KMS-11 (cell line): ENCODE measurements around the gene FAM181A.

Experiments
- H2AFZ ChIP-seq: fragments of 200-600 bp; sonication (generic); 2 replicates; pipeline ENCODE4 v1.6.1; 2016; ENCODE audit warnings: antibody characterized with exemption, mixed run types, low read depth
- H3K27ac ChIP-seq: fragments of 200-600 bp; sonication (generic); 2 replicates; pipeline ENCODE4 v1.6.1; 2016; ENCODE audit warnings: mild to moderate bottlenecking, mixed run types
- H3K27me3 ChIP-seq: fragments of 200-600 bp; sonication (generic); 2 replicates; pipeline ENCODE4 v1.6.1; 2017; ENCODE audit warnings: mild to moderate bottlenecking, low read depth, mixed run types, moderate library complexity; ENCODE audit not compliant: insufficient read depth
- H3K36me3 ChIP-seq: fragments of 200-600 bp; sonication (generic); 2 replicates; pipeline ENCODE4 v1.6.1; 2017; ENCODE audit warnings: mild to moderate bottlenecking, mixed run types; ENCODE audit not compliant: insufficient read depth
- H3K4me1 ChIP-seq: fragments of 200-600 bp; sonication (generic); 2 replicates; pipeline ENCODE4 v1.6.1; 2016; ENCODE audit warnings: mild to moderate bottlenecking, low read depth, mixed run types; ENCODE audit not compliant: poor library complexity, severe bottlenecking
- H3K4me2 ChIP-seq: fragments of 200-600 bp; sonication (generic); 2 replicates; pipeline ENCODE4 v1.7.0; 2016; ENCODE audit warnings: mild to moderate bottlenecking, mixed run types
- H3K4me3 ChIP-seq: fragments of 200-600 bp; sonication (generic); IDR thresholded peaks from 2 replicates; pipeline ENCODE4 v1.6.1; 2017; ENCODE audit warnings: low read depth, low read length, mixed read lengths; ENCODE audit not compliant: insufficient read depth
- H3K79me2 ChIP-seq: fragments of 200-600 bp; sonication (generic); 2 replicates; pipeline ENCODE4 v1.6.1; 2016; ENCODE audit warnings: low read depth, mixed run types; ENCODE audit not compliant: insufficient read depth
- H3K9ac ChIP-seq: fragments of 200-600 bp; sonication (generic); 2 replicates; pipeline ENCODE4 v1.6.1; 2016; ENCODE audit warnings: mild to moderate bottlenecking, mixed run types
- H4K20me1 ChIP-seq: fragments of 200-600 bp; sonication (generic); 2 replicates; pipeline ENCODE4 v1.6.1; 2016; ENCODE audit warnings: mild to moderate bottlenecking, mixed run types; ENCODE audit not compliant: insufficient read depth
- CTCF ChIP-seq: fragments of 200-600 bp; sonication (generic); conservative IDR thresholded peaks from 2 replicates; pipeline ENCODE4 v1.6.1; 2017; ENCODE audit warnings: low read depth, mild to moderate bottlenecking, antibody characterized with exemption, low read length, moderate library complexity, mixed read lengths

The FAM181A gene

GRCh38 chr14:93961620-93962019 is 34.5 kb downstream of the FAM181A start:
- no peak overlapping the region for H3K4me3 ChIP-seq
- no peak for TF ChIP-seq CTCF
- peaks cover 91% of the 10 kb centered on the region for H3K4me1 ChIP-seq
- peak overlapping the region; percentile 21; the same call in 1 of the 2 replicates for H3K4me2 ChIP-seq
- H3K27me3 ChIP-seq = no peaks in the 10 kb centered on the region
- H2AFZ ChIP-seq = no peak overlapping the region
- no peaks in the 10 kb centered on the region for H4K20me1 ChIP-seq
- no peak overlapping the region; the same call in 1 of the 2 replicates for H3K27ac ChIP-seq
- H3K9ac ChIP-seq = no peak overlapping the region
- no peaks in the 10 kb centered on the region for H3K36me3 ChIP-seq
- no peaks in the 10 kb centered on the region for H3K79me2 ChIP-seq

GRCh38 chr14:93962701-93963601 is 35.8 kb downstream of the FAM181A start:
- H3K4me2 ChIP-seq = peak overlapping the region; percentile 89
- peak overlapping the region; percentile 39; the same call in 1 of the 2 replicates for H3K9ac ChIP-seq
- H3K36me3 ChIP-seq = no peaks in the 10 kb centered on the region
- no peak for TF ChIP-seq CTCF
- H4K20me1 ChIP-seq = no peaks in the 10 kb centered on the region
- H3K27ac ChIP-seq = peak overlapping the region; percentile 90
- no peak overlapping the region for H3K4me3 ChIP-seq
- H3K4me1 ChIP-seq = peaks cover 91% of the 10 kb centered on the region
- H3K27me3 ChIP-seq = no peaks in the 10 kb centered on the region
- H2AFZ ChIP-seq = peak overlapping the region; percentile 30; the same call in 1 of the 2 replicates
- no peaks in the 10 kb centered on the region for H3K79me2 ChIP-seq

- Histone ChIP-seq H3K9ac (peak overlapping the region; percentile 39; the same call in 1 of the 2 replicates), H3K4me1 (peaks cover 90% of the 10 kb centered on the region), H3K4me3 (no peak overlapping the region), H3K4me2 (peak overlapping the region; percentile 89), H3K27ac (peak overlapping the region; percentile 90), H3K27me3 (no peaks in the 10 kb centered on the region), H3K36me3 (no peaks in the 10 kb centered on the region), H2AFZ (no peak overlapping the region), H3K79me2 (no peaks in the 10 kb centered on the region), H4K20me1 (no peaks in the 10 kb centered on the region)
- no peak for TF ChIP-seq CTCF
Observed at GRCh38 chr14:93963692-93964091, 36.5 kb downstream of the FAM181A start.

- Histone ChIP-seq H3K27me3 (no peaks in the 10 kb centered on the region), H3K79me2 (no peaks in the 10 kb centered on the region), H4K20me1 (no peaks in the 10 kb centered on the region), H3K4me3 (no peak overlapping the region), H3K36me3 (no peaks in the 10 kb centered on the region), H3K27ac (peak overlapping the region; percentile 90; the same call in 1 of the 2 replicates), H2AFZ (no peak overlapping the region), H3K4me1 (peaks cover 89% of the 10 kb centered on the region), H3K4me2 (no peak overlapping the region; the same call in 1 of the 2 replicates), H3K9ac (no peak overlapping the region)
- no peak for TF ChIP-seq CTCF
Observed at GRCh38 chr14:93964281-93964680, 37.1 kb downstream of the FAM181A start.
